Duodenal mucosa (tissue), 2 donors: ENCODE results near the gene NUDT6.

Experiments used
- H3K27ac ChIP-seq: one replicate; pipeline ENCODE4 v1.7.0; 2013; ENCODE audit warnings: low read depth, low read length
- H3K27me3 ChIP-seq, 2 donors: one replicate each; pipeline ENCODE4 v1.7.0; 2013; ENCODE audit warnings: low read length in 2 of 2, control low read depth in 1 of 2; ENCODE audit not compliant: insufficient read depth in 2 of 2, control insufficient read depth in 1 of 2
- H3K36me3 ChIP-seq, 2 donors: one replicate each; pipeline ENCODE4 v1.7.0; 2013; ENCODE audit warnings: low read length in 2 of 2, control low read depth in 1 of 2; ENCODE audit not compliant: insufficient read depth in 2 of 2, control insufficient read depth in 1 of 2
- H3K4me1 ChIP-seq, 2 donors: one replicate each; pipeline ENCODE4 v1.7.0; 2013; ENCODE audit warnings: low read length in 2 of 2, control low read depth in 1 of 2; ENCODE audit not compliant: insufficient read depth in 2 of 2, control insufficient read depth in 1 of 2
- H3K4me3 ChIP-seq, 2 donors: one replicate each; pipeline ENCODE4 v1.7.0; 2013; ENCODE audit warnings: low read length in 2 of 2, low read depth in 1 of 2
- H3K9ac ChIP-seq, 2 donors: one replicate each; pipeline ENCODE4 v1.7.0; 2013; ENCODE audit warnings: low read length in 2 of 2, low read depth in 1 of 2
- H3K9me3 ChIP-seq, 2 donors: one replicate each; pipeline ENCODE4 v1.7.0; 2013; ENCODE audit warnings: low read length in 2 of 2, control low read depth in 1 of 2; ENCODE audit not compliant: control insufficient read depth in 1 of 2

The NUDT6 gene

DNA sequence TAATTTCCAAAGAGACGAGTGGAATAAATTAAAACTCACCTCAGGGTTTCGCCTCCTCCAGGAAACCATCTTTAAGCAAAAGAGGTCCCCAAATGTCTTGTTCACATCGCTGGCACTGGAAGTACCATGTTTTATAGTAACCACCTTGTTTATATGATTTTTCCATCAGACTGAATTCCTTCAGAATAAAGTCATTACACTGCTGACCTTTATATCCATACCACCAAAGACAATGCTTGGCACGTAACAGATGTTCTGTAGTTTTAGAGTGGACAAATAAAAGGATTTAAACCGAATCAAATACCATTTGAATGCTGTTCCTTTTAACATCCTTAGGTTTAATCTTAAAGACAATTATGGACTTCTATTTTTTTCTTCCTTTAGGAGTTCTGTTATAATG lies 4.7 kb downstream of the NUDT6 start:
- Histone ChIP-seq H3K4me1 (no peaks in the 10 kb centered on the region), H3K27me3 (no peaks in the 10 kb centered on the region), H3K4me3 (no peak overlapping the region), H3K9me3 (no peaks in the 10 kb centered on the region), H3K36me3 (no peaks in the 10 kb centered on the region), H3K9ac (no peak overlapping the region), H3K27ac (no peak overlapping the region)

GRCh38 chr4:122914938-122915337 lies 7.5 kb downstream of the NUDT6 start:
- Histone ChIP-seq H3K36me3 (no peaks in the 10 kb centered on the region), H3K4me1 (no peaks in the 10 kb centered on the region), H3K27ac (no peak overlapping the region), H3K9ac (no peak overlapping the region), H3K9me3 (no peaks in the 10 kb centered on the region), H3K27me3 (no peaks in the 10 kb centered on the region), H3K4me3 (no peak overlapping the region)

DNA sequence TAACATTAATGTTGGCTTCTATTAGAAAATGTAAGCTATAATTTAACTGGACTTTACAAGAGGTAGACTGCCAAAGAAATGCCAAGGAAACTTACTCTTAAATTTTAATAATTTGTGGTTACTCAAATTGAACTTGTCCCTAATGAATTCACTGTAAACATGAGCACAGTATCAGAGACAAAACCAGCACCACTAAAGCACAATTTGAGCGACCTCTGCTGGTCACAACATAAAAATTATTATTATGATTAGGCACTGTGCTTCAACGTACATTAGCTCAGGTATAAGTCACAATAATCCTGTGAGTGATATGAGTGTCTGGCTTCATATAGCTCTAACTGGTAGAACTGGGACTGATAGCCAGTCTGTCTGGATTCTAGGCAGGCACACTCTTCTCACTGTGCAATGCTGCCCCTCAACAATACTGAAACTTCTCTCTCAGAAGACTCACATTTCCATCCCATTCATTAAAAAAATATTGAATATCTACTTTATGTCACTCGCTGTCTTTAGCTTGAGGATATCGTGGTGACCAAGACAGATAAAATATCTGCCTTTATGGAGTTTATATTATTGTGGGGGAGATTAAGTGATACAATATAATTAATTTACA lies 8.0 kb downstream of the NUDT6 start:
- Histone ChIP-seq H3K27me3 (no peaks in the 10 kb centered on the region), H3K36me3 (no peaks in the 10 kb centered on the region), H3K9ac (no peak overlapping the region), H3K4me3 (no peak overlapping the region), H3K27ac (no peak overlapping the region), H3K4me1 (no peaks in the 10 kb centered on the region), H3K9me3 (no peaks in the 10 kb centered on the region)

DNA sequence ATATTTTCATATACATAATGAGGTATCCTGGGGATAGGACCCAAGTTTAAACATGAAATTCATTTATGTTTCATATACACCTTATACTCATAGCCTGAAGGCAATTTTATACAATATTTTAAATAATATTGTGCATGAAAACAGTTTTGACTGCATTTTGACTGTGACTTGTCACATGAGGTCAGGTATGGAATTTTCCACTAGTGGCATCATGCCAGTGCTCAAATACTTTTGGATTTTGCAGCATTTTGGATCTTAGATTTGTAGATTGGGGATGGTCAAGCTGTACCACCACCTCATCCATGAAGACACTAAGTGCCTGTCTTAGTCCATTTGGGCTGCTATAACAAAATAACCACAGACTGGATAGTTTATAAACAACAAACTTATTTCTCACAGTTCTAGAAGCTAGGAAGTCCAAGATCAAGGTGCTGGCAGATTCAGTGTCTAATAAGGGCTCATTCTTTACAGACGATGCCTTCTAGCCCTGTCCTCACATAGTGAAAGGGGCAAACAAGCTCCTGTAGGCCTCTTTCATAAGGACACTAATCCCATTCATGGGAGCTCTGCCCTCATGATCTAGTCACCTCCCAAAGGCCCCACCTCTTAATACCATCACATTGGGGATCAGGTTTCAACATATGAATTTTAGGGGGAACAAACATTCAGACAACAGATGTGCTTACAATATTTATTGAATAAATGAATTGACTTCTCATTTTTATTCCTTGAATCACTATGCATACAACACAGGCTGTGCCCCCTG lies 9.4 kb downstream of the NUDT6 start:
- no peak overlapping the region for H3K4me3 ChIP-seq
- H3K27me3 ChIP-seq: no peaks in the 10 kb centered on the region
- H3K9me3 ChIP-seq: no peaks in the 10 kb centered on the region
- no peak overlapping the region for H3K27ac ChIP-seq
- H3K4me1 ChIP-seq: no peaks in the 10 kb centered on the region
- no peak overlapping the region for H3K9ac ChIP-seq
- no peaks in the 10 kb centered on the region for H3K36me3 ChIP-seq

GRCh38 chr4:122911588-122911987 lies 10.8 kb downstream of the NUDT6 start:
- no peak overlapping the region for H3K27ac ChIP-seq
- H3K27me3 ChIP-seq: no peaks in the 10 kb centered on the region
- H3K36me3 ChIP-seq: no peaks in the 10 kb centered on the region
- H3K4me3 ChIP-seq: no peak overlapping the region
- no peaks in the 10 kb centered on the region for H3K4me1 ChIP-seq
- H3K9me3 ChIP-seq: no peaks in the 10 kb centered on the region
- no peak overlapping the region for H3K9ac ChIP-seq

DNA sequence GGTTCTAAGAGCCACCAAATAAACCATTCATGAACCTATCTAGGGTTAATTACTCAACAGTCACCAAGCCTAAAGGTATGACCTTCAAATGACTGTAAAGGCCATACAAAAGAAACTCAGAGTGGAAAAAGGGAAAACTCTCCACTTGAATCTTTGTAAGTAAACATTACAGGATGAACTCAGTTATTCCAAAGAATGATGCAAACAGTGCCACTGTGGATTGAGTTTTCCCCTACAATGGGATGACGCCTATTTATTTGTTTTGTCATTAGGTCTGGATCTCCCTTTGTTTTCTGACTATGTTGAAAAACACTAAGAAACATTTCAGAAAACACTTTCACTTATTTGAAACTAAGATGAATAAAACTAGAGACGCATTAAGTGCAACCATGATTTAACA lies 12.7 kb downstream of the NUDT6 start:
- Histone ChIP-seq H3K27ac (no peak overlapping the region), H3K4me3 (no peak overlapping the region), H3K9ac (no peak overlapping the region), H3K36me3 (no peaks in the 10 kb centered on the region), H3K9me3 (no peaks in the 10 kb centered on the region), H3K27me3 (no peaks in the 10 kb centered on the region), H3K4me1 (no peaks in the 10 kb centered on the region)

GRCh38 chr4:122908223-122908622 lies 14.2 kb downstream of the NUDT6 start:
- Histone ChIP-seq H3K4me3 (no peak overlapping the region), H3K9me3 (no peaks in the 10 kb centered on the region), H3K27ac (no peak overlapping the region), H3K9ac (no peak overlapping the region), H3K27me3 (no peaks in the 10 kb centered on the region), H3K4me1 (no peaks in the 10 kb centered on the region), H3K36me3 (peaks cover 0 to 3% of the 10 kb centered on the region in 2 donors)

GRCh38 chr4:122906859-122907305 lies 15.5 kb downstream of the NUDT6 start:
- Histone ChIP-seq H3K9me3 (no peaks in the 10 kb centered on the region), H3K9ac (no peak overlapping the region), H3K27me3 (no peaks in the 10 kb centered on the region), H3K27ac (no peak overlapping the region), H3K4me3 (no peak overlapping the region), H3K36me3 (peaks cover 0 to 3% of the 10 kb centered on the region in 2 donors), H3K4me1 (no peaks in the 10 kb centered on the region)

DNA sequence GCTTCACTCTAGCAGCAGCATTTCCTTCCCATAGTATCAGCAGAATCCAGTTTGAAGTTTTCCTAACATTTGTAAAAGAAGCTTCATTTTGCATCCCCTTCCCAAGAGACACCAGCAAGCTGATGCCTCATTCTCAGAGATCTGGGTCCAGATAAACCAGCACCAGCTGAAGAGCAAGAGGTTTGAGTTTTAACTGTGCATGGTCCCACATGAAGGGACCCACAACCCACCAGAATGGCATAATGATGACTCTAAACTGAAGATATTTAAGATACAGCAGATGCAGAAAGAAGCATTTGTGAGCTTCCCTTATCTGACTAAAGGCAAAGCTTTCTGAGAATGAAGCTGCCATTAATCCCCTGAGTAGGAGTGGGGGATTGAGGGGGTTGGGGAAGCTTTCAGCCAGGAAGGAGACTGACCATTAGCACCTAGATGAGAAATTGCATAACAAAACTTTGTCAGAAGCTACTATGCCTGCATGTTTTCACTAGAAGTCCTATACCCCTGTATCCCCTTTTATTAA lies 18.6 kb downstream of the NUDT6 start:
- Histone ChIP-seq H3K9me3 (no peaks in the 10 kb centered on the region), H3K4me1 (no peaks in the 10 kb centered on the region), H3K36me3 (peaks cover 0 to 3% of the 10 kb centered on the region in 2 donors), H3K4me3 (no peak overlapping the region), H3K27ac (no peak overlapping the region), H3K27me3 (no peaks in the 10 kb centered on the region), H3K9ac (no peak overlapping the region)

- peaks cover 0 to 3% of the 10 kb centered on the region in 2 donors for H3K36me3 ChIP-seq
- no peaks in the 10 kb centered on the region for H3K9me3 ChIP-seq
- H3K4me3 ChIP-seq: no peak overlapping the region
- H3K9ac ChIP-seq: no peak overlapping the region
- no peak overlapping the region for H3K27ac ChIP-seq
- no peaks in the 10 kb centered on the region for H3K4me1 ChIP-seq
- no peaks in the 10 kb centered on the region for H3K27me3 ChIP-seq
These were observed 21.0 kb downstream of the NUDT6 start for GRCh38 chr4:122901247-122902010.
